GM18951 (cell line): ENCODE data around the gene SMARCC1.

Experiments
- POLR2A ChIP-seq: IDR thresholded peaks from 4 replicates; pipeline ENCODE4 v1.6.1; 2011; ENCODE audit warnings: mild to moderate bottlenecking; ENCODE audit not compliant: insufficient read length, insufficient read depth; ENCODE audit errors: extremely low read depth
- in situ Hi-C: fragments of 300-500 bp; cut with MboI; formaldehyde crosslinking; loops from one replicate; pipeline ENCODE4 v1.12.0; 2022; ENCODE audit warnings: low sequenced_read_pairs, mixed read lengths, inconsistent platforms; ENCODE audit not compliant: unreplicated experiment

Gene SMARCC1

DNA sequence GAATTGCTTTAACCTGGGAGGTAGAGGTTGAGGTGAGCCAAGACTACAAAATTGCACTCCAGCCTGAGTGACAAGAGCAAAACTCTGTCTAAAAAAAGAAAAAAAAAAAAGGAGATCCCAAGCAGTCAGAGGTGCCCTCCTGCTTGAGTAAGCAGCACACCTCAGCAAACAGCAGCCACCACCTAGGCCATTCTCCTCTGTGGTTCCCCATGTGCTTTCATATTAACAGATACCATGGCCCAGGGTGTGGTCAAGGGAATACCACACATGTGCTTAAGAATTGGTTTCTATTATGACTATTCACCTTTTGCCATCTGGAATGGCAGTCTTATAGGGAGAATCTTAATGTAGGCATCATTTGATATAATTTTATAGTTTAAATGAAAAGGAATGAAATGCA is 178.4 kb downstream of the SMARCC1 start:
- no peak for TF ChIP-seq POLR2A
- in situ Hi-C loops: no loop called here

DNA sequence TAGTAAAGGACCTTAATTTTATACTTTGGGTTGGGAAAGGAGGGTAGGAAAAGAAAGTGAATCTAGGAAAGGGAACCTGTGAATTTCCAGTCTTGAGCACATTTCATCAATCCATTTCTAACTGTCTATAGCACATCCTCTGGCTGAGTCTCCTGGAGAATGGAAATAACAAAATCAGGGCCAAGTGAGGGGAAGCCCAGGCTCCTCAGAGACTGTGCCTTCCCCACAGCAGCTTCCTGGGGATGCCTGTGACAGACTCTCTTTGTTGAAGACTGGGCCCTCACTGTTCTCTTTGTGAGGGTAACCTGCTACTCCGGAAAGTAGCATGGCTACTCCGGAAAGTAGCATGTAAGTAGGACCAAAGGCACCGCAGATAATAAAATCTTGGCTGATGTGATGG is 180.4 kb downstream of the SMARCC1 start:
- TF ChIP-seq POLR2A: no peak
- in situ Hi-C loops: no loop called here

DNA sequence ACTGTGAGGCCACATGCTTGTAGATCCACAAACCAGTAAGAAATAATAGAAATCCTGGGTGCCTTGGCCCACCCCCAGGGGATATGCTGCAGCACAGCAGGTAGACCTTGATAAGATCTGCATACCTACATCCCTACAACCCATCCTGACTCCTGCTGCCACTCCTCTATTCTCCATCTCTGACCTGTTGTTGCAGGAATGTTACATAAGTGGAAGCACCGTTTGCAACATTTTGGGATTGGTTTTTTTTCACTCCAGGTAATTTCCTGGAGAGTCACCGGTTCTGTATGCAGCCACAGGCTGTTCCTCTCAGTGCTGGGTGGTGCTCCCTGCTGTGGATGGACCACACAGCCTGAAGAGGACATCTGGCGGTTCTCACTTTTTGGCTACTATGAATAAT is 186.9 kb downstream of the SMARCC1 start:
- in situ Hi-C loops: no loop called here
- TF ChIP-seq POLR2A: no peak

DNA sequence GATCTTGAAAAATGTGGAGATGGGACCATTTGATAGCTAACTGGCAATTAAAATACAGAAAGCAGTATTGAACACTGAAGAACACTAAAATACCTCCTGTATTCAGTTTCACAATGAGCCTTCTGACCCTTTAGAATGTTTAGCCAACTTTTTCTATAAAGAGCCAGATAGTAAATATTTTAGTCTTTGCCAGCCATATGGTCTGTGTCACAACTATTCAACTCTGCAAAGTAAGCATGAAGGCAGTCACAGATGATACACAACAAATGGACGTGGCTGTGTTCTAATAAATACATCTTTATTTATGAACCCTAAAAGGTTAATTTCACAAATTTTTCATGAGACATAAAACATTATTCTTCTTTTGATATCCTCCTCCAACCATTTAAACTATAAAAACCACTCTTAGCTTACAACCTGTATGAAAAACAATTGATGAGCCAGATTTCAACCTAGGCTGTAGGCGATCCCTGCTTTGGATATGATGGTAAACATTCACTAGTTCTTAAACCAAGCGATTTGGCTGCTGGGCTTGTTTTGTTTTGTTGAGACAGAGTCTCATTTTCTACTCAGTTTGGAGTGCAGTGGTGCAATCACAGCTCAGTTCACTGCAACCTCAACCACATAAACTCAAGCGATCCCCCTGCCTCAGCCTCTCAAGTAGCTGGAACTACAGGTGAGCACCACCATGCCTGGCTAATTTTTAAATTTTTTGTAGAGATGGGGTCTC is 189.5 kb downstream of the SMARCC1 start:
- TF ChIP-seq POLR2A: no peak
- in situ Hi-C loops: no loop called here

DNA sequence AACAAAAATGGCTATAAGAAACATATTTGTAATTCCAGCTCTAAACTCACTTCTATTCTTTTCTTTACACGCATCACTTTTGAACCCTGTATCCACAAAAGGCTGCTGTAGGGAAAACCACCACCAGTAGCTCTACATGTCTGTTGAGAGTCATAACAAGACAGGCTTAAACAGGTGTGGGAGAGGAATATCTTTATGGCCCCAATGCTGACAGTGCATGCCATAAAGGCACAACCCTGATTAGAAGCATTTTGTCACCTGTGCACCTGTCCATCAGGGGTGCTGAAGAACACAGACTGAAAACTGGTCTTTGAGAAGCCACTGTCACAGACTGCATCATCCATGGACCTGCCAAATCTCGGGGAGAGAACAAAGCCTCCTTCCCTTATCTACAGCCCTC is 191.5 kb downstream of the SMARCC1 start:
- TF ChIP-seq POLR2A: no peak
- in situ Hi-C loops: no loop called here

DNA sequence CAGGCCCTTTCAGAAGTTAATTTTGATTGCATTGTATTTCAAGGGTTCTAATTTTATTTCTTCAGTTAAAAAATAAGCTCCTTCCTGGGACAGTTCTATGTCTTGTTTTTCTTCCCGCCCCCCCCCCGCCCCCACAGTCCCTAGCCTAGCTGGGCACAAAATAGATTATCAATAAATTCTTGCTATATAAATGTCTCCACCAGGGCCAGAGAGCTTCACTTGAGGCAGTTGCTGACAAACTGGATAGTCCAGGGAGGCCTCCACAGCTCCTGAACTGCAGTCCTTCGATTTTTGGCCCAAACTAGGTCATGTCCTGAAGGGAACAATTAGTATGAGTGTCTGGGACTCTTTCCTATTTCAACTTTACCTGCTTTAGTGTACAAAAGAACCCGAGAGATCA is 193.1 kb downstream of the SMARCC1 start:
- in situ Hi-C loops: no loop called here

DNA sequence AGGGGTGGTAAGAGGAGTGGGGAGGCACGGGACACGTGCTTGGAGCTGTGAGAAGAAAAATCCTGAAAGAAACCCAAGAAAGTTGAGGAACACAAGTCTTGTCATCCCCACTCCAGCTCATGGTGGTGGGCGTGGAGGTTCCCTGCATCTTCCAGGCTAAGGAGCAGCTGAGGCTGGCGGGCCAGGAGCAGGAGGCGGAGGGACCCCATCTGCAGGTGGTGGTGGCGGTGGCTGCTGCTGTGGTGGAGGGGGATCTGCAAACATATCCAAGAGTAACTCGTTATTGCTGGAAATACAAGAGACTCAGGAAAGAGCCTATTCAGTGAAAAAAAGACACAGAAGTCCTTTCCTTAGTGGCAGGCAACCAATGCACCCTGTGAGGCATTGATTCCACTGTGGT is 193.6 kb downstream of the SMARCC1 start:
- no peak for TF ChIP-seq POLR2A
- in situ Hi-C loops: no loop called here

More for the DNA sequence above, 193.1 kb downstream of the SMARCC1 start:
- TF ChIP-seq POLR2A: no peak

DNA sequence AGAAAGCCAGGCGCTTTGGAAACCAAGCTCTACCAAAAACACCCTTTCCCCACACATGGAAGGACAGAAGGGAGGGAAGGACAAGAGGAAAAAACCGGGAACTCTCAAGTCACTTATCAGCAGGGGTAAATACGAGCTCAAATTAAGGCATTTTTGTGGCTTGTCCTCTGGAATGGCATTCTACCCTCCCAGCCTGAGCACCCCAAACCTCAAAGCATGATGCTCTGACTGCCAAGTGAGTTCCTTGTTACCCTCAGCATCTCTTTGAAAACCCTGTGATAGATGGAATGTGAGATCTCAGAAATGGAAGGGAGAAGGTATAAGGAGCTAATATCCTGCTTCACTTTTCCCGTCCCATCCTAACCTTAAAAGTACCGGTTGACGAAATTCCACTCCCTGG is 194.9 kb downstream of the SMARCC1 start:
- no peak for TF ChIP-seq POLR2A
- in situ Hi-C loops: no loop called here

DNA sequence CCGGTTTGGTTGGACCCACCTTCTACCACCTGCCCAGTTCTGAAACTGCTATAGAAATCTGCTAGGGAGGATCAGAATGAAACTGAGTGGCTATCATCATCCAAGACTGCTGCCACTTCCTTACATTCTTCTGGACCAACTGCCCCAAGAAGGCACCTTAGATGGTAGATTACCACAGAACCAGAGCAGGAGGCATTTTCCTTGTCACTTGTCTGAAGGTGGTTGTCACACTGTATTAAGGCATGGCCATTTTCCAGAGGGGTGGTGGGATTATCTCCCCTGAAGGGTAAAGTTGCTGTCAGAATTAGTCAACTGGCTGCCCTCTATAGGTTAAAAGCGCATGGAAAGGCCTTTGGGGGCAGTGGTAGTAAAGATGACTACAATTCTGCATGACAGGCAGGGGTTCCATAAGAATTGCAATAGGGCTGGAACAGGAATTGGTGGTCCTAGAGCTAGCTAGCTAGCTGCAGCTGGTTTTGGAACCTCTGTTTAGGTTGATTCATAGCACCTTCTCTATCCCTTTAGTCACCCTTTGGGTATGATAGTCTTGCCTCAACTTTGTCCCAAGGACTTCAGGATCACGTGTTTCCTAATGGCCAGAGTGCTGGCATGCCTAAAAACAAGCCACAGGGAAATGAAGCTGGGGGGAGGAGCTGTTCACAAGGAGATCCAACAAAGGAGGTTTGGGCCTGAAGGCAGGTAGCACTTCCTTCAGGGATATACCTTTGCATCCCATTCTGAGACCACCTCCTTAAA is 198.2 kb downstream of the SMARCC1 start:
- no peak for TF ChIP-seq POLR2A
- in situ Hi-C loops: no loop called here

DNA sequence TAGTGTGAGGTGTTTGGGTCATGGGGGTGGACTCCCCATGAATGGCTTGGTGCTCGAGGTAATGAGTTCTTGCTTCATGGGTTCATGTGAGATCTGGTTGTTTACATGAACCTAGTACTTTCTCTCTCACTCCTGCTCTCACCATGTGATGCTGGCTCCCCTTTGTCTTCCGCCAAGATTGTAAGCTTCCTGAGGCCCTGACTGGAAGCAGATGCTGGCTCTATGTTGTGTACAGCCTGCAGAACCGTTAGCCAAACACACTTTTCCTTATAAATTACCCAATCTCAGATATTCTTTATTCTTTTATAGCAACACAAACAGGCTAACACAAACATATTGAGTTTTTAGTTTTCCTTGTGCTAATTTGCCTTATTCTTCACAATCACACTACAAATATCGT is 199.9 kb downstream of the SMARCC1 start:
- TF ChIP-seq POLR2A: no peak
- in situ Hi-C loops: no loop called here

DNA sequence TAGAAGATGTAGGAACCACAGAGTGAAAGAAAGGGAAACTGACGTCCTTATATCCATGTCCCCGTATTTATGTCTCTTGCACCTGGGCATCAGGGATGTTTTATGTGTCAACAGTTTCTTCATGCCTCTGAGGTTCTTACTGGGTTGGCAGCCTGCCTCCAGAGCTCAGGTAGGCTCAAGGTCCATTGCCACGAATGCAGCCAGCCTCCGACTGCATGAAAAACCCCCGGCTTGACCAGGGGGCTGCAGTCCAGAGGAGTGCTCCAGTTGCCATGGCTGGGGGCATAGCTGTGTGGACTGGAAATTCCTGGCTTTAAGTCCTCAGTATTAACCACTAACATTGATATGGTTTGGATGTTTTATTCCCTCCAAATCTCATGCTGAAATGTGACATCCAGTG is 200.3 kb downstream of the SMARCC1 start:
- no peak for TF ChIP-seq POLR2A
- in situ Hi-C loops: no loop called here

DNA sequence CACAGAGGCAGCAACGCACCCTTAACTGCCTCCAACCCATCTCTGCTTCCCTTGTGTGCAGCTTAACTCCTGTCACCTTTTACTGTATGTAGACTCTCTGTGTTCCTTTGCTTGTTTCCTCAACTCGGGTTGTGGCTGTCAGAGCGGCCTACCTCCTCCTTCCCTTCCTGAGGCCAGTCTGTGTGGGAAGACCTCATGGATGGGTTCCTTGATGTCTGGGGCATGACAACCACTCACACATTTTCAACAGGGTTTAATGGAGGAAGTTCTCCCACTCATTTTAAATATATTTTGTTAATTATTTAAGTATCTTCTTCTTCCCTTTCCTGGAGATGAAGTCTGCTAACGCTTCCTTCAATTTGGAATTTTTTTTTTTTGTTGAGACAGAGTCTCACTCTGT is 201.2 kb downstream of the SMARCC1 start:
- TF ChIP-seq POLR2A: no peak
- in situ Hi-C loops: no loop called here

DNA sequence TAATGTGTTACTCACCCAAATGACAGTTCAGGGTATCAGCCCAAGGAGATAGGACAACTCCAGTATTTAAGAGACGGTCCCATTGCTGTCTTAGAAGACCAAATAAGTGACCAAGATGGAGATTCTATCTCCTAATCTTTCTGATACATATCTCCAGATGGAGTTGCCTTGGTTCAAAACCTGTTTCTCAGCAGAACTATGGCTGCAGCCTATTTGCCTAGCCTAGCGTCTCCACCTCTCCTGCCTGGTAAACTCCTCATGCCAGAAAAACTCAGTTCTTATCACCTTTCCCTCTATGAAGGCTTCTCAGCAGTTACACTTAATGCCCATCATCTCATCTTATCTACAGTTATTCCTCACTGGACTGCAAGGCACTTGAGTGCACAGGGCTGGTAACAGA is 201.8 kb downstream of the SMARCC1 start:
- no peak for TF ChIP-seq POLR2A
- in situ Hi-C loops: no loop called here
